Right lobe of liver (tissue), 6 donors: Measurements from ENCODE around the gene GRM8. TPM values are rescaled to one million over a fixed set of nuclear protein-coding genes. Genes with fewer than 3 reads are reported as not detected.

Source experiments
- ATAC-seq, 4 donors: fragments of 200-7000 bp; cut with Tn5 transposase; one replicate each; pipeline ENCODE4 v1.9.1; 2020; ENCODE audit warnings: mild to moderate bottlenecking in 4 of 4, moderate library complexity in 4 of 4
- DNase-seq, 3 donors: peaks; one replicate each; pipeline ENCODE4 v3.0.0-alpha.2; 2020
- H3K27ac ChIP-seq, 3 donors: fragments of 200-600 bp; one replicate each; pipeline ENCODE4 v1.8.0; 2022
- H3K27me3 ChIP-seq, 2 donors: fragments of 200-600 bp; one replicate each; pipeline ENCODE4 v1.8.0; 2022
- H3K36me3 ChIP-seq, 4 donors: fragments of 200-600 bp; sonication (generic) in 1 of 4; one replicate each; pipeline versions ENCODE4 v1.5.1 to v1.8.0; 2017 to 2022; ENCODE audit warnings: control low read depth in 1 of 4
- H3K4me1 ChIP-seq, 4 donors: fragments of 200-600 bp; sonication (generic) in 1 of 4; one replicate each; pipeline versions ENCODE4 v1.5.1 to v1.8.0; 2017 to 2022; ENCODE audit warnings: control low read depth in 1 of 4
- H3K4me3 ChIP-seq, 3 donors: fragments of 200-600 bp; one replicate each; pipeline ENCODE4 v1.8.0; 2022
- H3K9me3 ChIP-seq, 4 donors: fragments of 200-600 bp; sonication (generic) in 1 of 4; one replicate each; pipeline versions ENCODE4 v1.5.1 to v1.8.0; 2017 to 2022; ENCODE audit warnings: control low read depth in 1 of 4
- CTCF ChIP-seq, 4 donors: fragments of 200-600 bp in 3 of 4; fragments of 450-650 bp in 1 of 4; IDR thresholded peaks; one replicate each; pipeline versions ENCODE4 v1.5.1 to v1.8.0; 2016 to 2022; ENCODE audit warnings: antibody characterized with exemption in 4 of 4, mild to moderate bottlenecking in 2 of 4
- POLR2A ChIP-seq: fragments of 450-650 bp; IDR thresholded peaks from one replicate; pipeline ENCODE4 v1.6.1; 2017; ENCODE audit warnings: antibody characterized with exemption, mild to moderate bottlenecking
- WGBS: methylation state at CpG from one replicate; pipeline ENCODE4 v1.1.6; 2018; ENCODE audit warnings: low coverage, low lambda C conversion rate; ENCODE audit not compliant: insufficient coverage; ENCODE audit errors: missing lambda C conversion rate; 5-methylcytosine and 5-hydroxymethylcytosine counted together
- intact Hi-C, 2 donors: fragments of 100-400 bp; cut with DNase I; formaldehyde crosslinking; loops; one replicate each; pipeline versions ENCODE4 v1.11.2 to v1.14.1; 2022
- total RNA-seq, 6 experiments: library from RNA; depleted of rRNA in 2 of 6; stranded (reverse); fragments of >200 nt in 2 of 6; fragmentation: NEBNext Ultra II Directional in 3 of 6; extraction: Animal tissue kit (Norgen Biotek cat#: 25700) in 3 of 6; gene quantifications; one replicate each; pipeline versions ENCODE4 v1.1.0 to v1.2.4, GENCODE V29; 2016 to 2023
- donor health status: DM: no; HTN: yes; CAD: no.
- donor health status: DM: no; HTN: no; CAD: no.
- donor health status: DM: no; HTN: no; CAD: no.
- donor health status: DM: no; HTN: yes; CAD: no.
- donor health status: DM: no; HTN: yes; CAD: no.

Gene GRM8
- total RNA-seq, 6 experiments from 2014 or later = 0.12 to 8.4 (median 2.7) TPM

- Histone ChIP-seq H3K36me3 (no peaks in the 10 kb centered on the region), H3K4me3 (no peak overlapping the region), H3K9me3 (no peaks in the 10 kb centered on the region), H3K27ac (no peak overlapping the region), H3K27me3 (no peaks in the 10 kb centered on the region), H3K4me1 (no peaks in the 10 kb centered on the region)
- intact Hi-C loops = no loop called here
- no peak for TF ChIP-seq POLR2A
- TF ChIP-seq CTCF (IDR thresholded peaks at IDR 0.05) = no peak
- DNase-seq (no peak), ATAC-seq (no peak)
- WGBS = 57% methylated on average over 1 of the region's 1 CpG
These were observed 827.8 kb downstream of the GRM8 start for GRCh38 chr7:126424985-126425384.

GRCh38 chr7:126419047-126419446 lies 833.7 kb downstream of the GRM8 start:
- WGBS = 47% methylated on average over 4 of the region's 4 CpGs
- Histone ChIP-seq H3K9me3 (no peaks in the 10 kb centered on the region), H3K27me3 (no peaks in the 10 kb centered on the region), H3K27ac (no peak overlapping the region), H3K4me1 (no peaks in the 10 kb centered on the region), H3K36me3 (no peaks in the 10 kb centered on the region), H3K4me3 (no peak overlapping the region)
- no peak for TF ChIP-seq CTCF (IDR thresholded peaks at IDR 0.05)
- no peak for TF ChIP-seq POLR2A
- DNase-seq (no peak), ATAC-seq (no peak)
- intact Hi-C loops = no loop called here

- Histone ChIP-seq H3K27ac (no peak overlapping the region), H3K27me3 (no peaks in the 10 kb centered on the region), H3K4me3 (no peak overlapping the region), H3K4me1 (no peaks in the 10 kb centered on the region), H3K36me3 (no peaks in the 10 kb centered on the region), H3K9me3 (no peaks in the 10 kb centered on the region)
- intact Hi-C loops = no loop called here
- ATAC-seq = no peak
- TF ChIP-seq CTCF (IDR thresholded peaks at IDR 0.05) = no peak
- TF ChIP-seq POLR2A = no peak
- 46% methylated on average over 3 of the region's 3 CpGs for WGBS
- no peak for DNase-seq
These were observed 840.8 kb downstream of the GRM8 start for GRCh38 chr7:126411821-126412383.

GRCh38 chr7:126411032-126411820 lies 841.5 kb downstream of the GRM8 start:
- H3K4me3 ChIP-seq = no peak overlapping the region
- H3K36me3 ChIP-seq = no peaks in the 10 kb centered on the region
- no peaks in the 10 kb centered on the region for H3K4me1 ChIP-seq
- H3K9me3 ChIP-seq = no peaks in the 10 kb centered on the region
- TF ChIP-seq POLR2A = no peak
- TF ChIP-seq CTCF (IDR thresholded peaks at IDR 0.05) = no peak
- intact Hi-C loops = no loop called here
- 32% methylated on average over 3 of the region's 3 CpGs for WGBS
- no peak for DNase-seq
- no peak overlapping the region for H3K27ac ChIP-seq
- no peak for ATAC-seq
- no peaks in the 10 kb centered on the region for H3K27me3 ChIP-seq
